IMR-90 (cell line): Measurements from ENCODE around the gene CWC22.

Experiments
- CEBPB ChIP-seq: IDR thresholded peaks from 2 replicates; pipeline ENCODE4 v1.6.1; 2012; ENCODE audit warnings: low read depth, low read length, improper control_type of control experiment
- CHD1 ChIP-seq: IDR thresholded peaks from 2 replicates; pipeline ENCODE4 v1.6.1; 2012; ENCODE audit warnings: low read depth, low read length, improper control_type of control experiment
- FOS ChIP-seq: fragments of 150-350 bp; IDR thresholded peaks from 2 replicates; pipeline ENCODE4 v1.6.1; 2016; ENCODE audit warnings: low read depth, low read length
- MAFK ChIP-seq: IDR thresholded peaks from 2 replicates; pipeline ENCODE4 v1.6.1; 2012; ENCODE audit warnings: low read depth, low read length, improper control_type of control experiment
- MAZ ChIP-seq: IDR thresholded peaks from 2 replicates; pipeline ENCODE4 v1.6.1; 2012; ENCODE audit warnings: low read depth, mild to moderate bottlenecking, low read length, improper control_type of control experiment, moderate library complexity, borderline replicate concordance
- NFE2L2 ChIP-seq: fragments of 150-350 bp; IDR thresholded peaks from 2 replicates; pipeline ENCODE4 v1.6.1; 2016; ENCODE audit warnings: low read depth, mild to moderate bottlenecking, low read length
- POLR2A ChIP-seq: IDR thresholded peaks from 2 replicates; pipeline ENCODE4 v1.6.1; 2012; ENCODE audit warnings: mild to moderate bottlenecking, low read depth, low read length
- RAD21 ChIP-seq: IDR thresholded peaks from 2 replicates; pipeline ENCODE4 v1.6.1; 2012; ENCODE audit warnings: low read length, improper control_type of control experiment
- TF ChIP-seq, protein P1 (sequence below): conservative IDR thresholded peaks from 2 replicates; pipeline ENCODE4 v1.5.1; 2012; ENCODE audit warnings: mild to moderate bottlenecking, low read depth, low read length, improper control_type of control experiment
- TF ChIP-seq, protein P2 (sequence below): fragments of 150-350 bp; IDR thresholded peaks from 2 replicates; pipeline ENCODE4 v1.6.1; 2016; ENCODE audit warnings: low read depth, mild to moderate bottlenecking, low read length, moderate library complexity, borderline replicate concordance
- TF ChIP-seq, protein P3 (sequence below): fragments of 150-350 bp; IDR thresholded peaks from 2 replicates; pipeline ENCODE4 v1.6.1; 2017; ENCODE audit warnings: mild to moderate bottlenecking, antibody characterized with exemption, low read length, low read depth

DNA sequence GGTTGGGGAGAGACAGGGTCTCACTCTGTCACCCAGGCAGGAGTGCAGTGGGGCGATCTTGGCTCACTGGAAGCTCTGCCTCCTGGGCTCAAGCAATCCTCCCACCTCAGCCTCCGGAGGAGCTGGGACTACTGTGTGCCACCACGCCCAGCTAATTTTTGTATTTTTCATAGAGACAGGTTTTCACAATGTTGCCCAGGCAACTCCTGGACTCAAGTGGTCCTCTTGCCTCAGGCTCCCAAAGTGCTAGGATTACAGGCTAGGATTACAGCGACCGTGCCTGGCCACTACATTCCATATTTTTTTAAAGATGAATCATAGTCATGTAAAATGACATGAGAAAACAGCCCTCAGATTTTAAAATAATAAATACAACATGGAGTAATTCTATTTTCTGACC, 32.3 kb downstream of the CWC22 start:
- TF ChIP-seq, protein P1, sequence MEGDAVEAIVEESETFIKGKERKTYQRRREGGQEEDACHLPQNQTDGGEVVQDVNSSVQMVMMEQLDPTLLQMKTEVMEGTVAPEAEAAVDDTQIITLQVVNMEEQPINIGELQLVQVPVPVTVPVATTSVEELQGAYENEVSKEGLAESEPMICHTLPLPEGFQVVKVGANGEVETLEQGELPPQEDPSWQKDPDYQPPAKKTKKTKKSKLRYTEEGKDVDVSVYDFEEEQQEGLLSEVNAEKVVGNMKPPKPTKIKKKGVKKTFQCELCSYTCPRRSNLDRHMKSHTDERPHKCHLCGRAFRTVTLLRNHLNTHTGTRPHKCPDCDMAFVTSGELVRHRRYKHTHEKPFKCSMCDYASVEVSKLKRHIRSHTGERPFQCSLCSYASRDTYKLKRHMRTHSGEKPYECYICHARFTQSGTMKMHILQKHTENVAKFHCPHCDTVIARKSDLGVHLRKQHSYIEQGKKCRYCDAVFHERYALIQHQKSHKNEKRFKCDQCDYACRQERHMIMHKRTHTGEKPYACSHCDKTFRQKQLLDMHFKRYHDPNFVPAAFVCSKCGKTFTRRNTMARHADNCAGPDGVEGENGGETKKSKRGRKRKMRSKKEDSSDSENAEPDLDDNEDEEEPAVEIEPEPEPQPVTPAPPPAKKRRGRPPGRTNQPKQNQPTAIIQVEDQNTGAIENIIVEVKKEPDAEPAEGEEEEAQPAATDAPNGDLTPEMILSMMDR: no peak
- TF ChIP-seq, protein P2, sequence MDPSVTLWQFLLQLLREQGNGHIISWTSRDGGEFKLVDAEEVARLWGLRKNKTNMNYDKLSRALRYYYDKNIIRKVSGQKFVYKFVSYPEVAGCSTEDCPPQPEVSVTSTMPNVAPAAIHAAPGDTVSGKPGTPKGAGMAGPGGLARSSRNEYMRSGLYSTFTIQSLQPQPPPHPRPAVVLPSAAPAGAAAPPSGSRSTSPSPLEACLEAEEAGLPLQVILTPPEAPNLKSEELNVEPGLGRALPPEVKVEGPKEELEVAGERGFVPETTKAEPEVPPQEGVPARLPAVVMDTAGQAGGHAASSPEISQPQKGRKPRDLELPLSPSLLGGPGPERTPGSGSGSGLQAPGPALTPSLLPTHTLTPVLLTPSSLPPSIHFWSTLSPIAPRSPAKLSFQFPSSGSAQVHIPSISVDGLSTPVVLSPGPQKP: no peak
- no peak for TF ChIP-seq NFE2L2
- no peak for TF ChIP-seq FOS
- no peak for TF ChIP-seq POLR2A
- no peak for TF ChIP-seq MAZ
- TF ChIP-seq CHD1: no peak
- TF ChIP-seq MAFK: no peak
- TF ChIP-seq, protein P3, sequence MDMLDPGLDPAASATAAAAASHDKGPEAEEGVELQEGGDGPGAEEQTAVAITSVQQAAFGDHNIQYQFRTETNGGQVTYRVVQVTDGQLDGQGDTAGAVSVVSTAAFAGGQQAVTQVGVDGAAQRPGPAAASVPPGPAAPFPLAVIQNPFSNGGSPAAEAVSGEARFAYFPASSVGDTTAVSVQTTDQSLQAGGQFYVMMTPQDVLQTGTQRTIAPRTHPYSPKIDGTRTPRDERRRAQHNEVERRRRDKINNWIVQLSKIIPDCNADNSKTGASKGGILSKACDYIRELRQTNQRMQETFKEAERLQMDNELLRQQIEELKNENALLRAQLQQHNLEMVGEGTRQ: no peak
- no peak for TF ChIP-seq CEBPB
- TF ChIP-seq RAD21: no peak
